ENCODE data around the gene TRPM1. TPM values are rescaled to one million over a fixed set of nuclear protein-coding genes. Genes with fewer than 3 reads are reported as not detected.

Gene TRPM1
- total RNA-seq, 1 donor: under 0.01 TPM

DNA sequence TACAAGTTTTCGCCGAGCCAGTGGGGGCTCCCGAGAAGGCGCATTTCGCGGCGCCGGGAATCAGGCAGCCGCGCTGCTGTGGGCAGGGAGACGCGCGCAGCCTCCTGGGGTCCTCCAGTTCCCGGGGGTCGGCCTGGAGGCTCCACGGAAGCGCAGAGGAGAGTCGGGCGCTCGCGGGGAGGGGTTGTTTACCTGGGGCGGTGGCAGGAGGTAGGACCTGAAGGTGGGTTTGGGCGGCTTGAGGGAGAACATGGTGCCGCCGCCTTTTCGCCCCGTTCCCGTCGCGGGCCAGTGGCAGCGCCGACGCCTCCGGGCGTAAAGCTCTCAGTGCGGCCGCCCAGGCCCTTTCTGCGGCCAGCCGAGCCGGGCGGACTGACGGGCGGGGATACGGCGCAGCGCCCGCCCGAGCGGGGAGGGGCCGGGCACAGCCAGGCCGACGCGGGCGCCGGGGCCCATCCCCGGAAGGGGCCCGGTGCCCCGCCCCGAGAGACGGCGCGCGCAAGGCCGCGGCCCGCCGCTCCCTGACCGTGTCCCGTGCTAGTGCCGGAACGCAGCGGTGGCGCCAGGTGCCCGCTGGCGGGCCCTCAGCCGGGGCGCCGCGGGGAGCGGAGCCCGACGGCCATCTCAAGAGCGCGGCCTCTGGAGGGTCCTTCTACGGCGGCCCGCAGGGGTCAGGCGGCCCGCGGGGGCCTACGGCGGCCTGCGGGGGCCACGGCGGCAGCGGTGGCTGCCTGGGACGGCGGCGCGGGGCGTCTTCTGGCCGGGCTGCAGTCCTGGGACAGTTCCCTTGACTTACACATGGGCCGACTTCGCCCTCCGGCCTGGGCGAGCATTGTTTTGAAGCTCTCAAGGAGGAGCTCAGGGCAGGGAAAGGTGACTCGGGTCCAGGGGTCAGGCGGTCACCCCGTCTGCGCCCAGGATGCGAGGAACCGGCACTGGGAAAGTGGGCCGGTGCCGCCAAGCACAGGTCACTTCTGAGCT lies 110.0 kb downstream of the TRPM1 start, which contains the start of gene MTMR10:
Gene MTMR10 (minus strand): TSS at position 374 of the 981 bp plus-strand sequence. CDS start 122 bp downstream, at position 252.
- TF ChIP-seq CTCF (IDR thresholded peaks at IDR 0.05; ENCODE audit: insufficient read depth, low read depth, low read length): no peak
- H3K4me3 ChIP-seq (ENCODE audit: low read depth, low read length): peak within 1 kb of the TSS; percentile 96
- peak; percentile 75 for DNase-seq (ENCODE audit: low read depth)

GRCh38 chr15:30990446-30991254 lies 110.9 kb downstream of the TRPM1 start:
- H3K4me3 ChIP-seq (ENCODE audit: low read depth, low read length): peak overlapping the region; percentile 96
- no peak for TF ChIP-seq CTCF (IDR thresholded peaks at IDR 0.05; ENCODE audit: insufficient read depth, low read depth, low read length)
- DNase-seq (ENCODE audit: low read depth): peak; percentile 28

DNA sequence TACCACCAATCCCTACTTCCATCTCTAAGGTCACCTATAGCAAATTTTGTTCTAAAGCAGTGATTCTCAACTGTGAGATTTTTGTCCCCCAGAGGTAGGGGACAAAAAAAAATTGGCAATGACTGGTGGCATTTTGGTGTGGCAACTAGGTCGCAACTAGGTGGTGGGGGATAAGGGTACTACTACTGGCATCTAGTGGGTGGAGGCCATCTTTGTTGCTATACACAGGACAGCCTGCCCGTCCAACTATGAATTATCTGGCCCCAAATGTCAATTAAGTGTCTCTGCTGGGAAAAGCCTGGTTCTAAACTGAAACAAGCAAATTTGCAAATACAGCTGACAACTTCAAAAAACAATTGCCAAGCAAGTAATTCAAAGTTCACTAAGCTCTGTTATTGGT lies 111.5 kb downstream of the TRPM1 start:
- H3K4me3 ChIP-seq (ENCODE audit: low read depth, low read length): peak overlapping the region; percentile 96
- no peak for TF ChIP-seq CTCF (IDR thresholded peaks at IDR 0.05; ENCODE audit: insufficient read depth, low read depth, low read length)
- DNase-seq (ENCODE audit: low read depth): no peak

- no peak for TF ChIP-seq CTCF (IDR thresholded peaks at IDR 0.05; ENCODE audit: insufficient read depth, low read depth, low read length)
- DNase-seq (ENCODE audit: low read depth): peak; percentile 16
- H3K4me3 ChIP-seq (ENCODE audit: low read depth, low read length): no peak overlapping the region
Observed at GRCh38 chr15:30985081-30985531, 116.4 kb downstream of the TRPM1 start.

DNA sequence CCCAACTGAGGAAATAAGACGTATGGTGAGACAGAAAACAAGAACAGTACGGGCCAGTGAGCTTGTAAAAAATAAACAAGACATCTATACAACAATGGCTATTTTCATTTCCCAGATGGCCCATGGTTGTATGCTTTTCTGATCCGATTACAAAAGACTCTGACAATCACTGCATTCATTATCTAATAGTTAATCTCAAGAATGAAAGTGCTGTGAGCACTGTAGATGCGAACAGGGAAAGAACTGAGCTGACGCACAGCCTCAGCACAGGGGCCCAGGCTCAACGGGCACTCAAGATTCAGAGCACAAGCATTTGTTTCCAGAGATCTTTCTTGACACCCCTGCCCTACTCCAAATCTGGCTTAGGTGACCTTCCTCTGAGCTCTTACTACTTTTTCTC lies 117.0 kb downstream of the TRPM1 start:
- no peak for TF ChIP-seq CTCF (IDR thresholded peaks at IDR 0.05; ENCODE audit: insufficient read depth, low read depth, low read length)
- peak; percentile 19 for DNase-seq (ENCODE audit: low read depth)
- H3K4me3 ChIP-seq (ENCODE audit: low read depth, low read length): no peak overlapping the region

- no peak for TF ChIP-seq CTCF (IDR thresholded peaks at IDR 0.05; ENCODE audit: insufficient read depth, low read depth, low read length)
- H3K4me3 ChIP-seq (ENCODE audit: low read depth, low read length): no peak overlapping the region
- DNase-seq (ENCODE audit: low read depth): peak; percentile 13
Observed at GRCh38 chr15:30984118-30984517, 117.4 kb downstream of the TRPM1 start.

Measured in fibroblast of villous mesenchyme (primary cell).